ENCODE data around the gene TMTC2. TPM values are rescaled to one million over a fixed set of nuclear protein-coding genes. Genes with fewer than 3 reads are reported as not detected.

TMTC2 gene
- polyA plus RNA-seq, 1 donor from 2014 or later = 20.6 TPM

GRCh38 chr12:82682851-82683261 lies 3.9 kb upstream of the TMTC2 start:
- no peaks in the 10 kb centered on the region for H4K20me1 ChIP-seq (ENCODE audit: insufficient read depth)
- H3K27me3 ChIP-seq (ENCODE audit: insufficient read depth, low read depth, low read length) = no peaks in the 10 kb centered on the region
- H3K9ac ChIP-seq (ENCODE audit: low read length) = no peak overlapping the region
- no peak overlapping the region for H3K4me2 ChIP-seq (ENCODE audit: low read length)
- no peak overlapping the region for H3K27ac ChIP-seq (ENCODE audit: low read length)
- H3K9me2 ChIP-seq (ENCODE audit: insufficient read depth, low read length) = no peaks in the 10 kb centered on the region
- no peaks in the 10 kb centered on the region for H3K9me3 ChIP-seq (ENCODE audit: low read length)
- no peaks in the 10 kb centered on the region for H3K79me2 ChIP-seq (replicated peaks; ENCODE audit: insufficient read depth, low read length)
- no peaks in the 10 kb centered on the region for H3F3A ChIP-seq (ENCODE audit: insufficient read depth, low read length, poor library complexity, severe bottlenecking)
- no peak overlapping the region for H2AFZ ChIP-seq (ENCODE audit: low read depth, low read length)
- TF ChIP-seq EZH2 (IDR thresholded peaks at IDR 0.05; ENCODE audit: borderline replicate concordance, insufficient read depth, low read length, poor library complexity, severe bottlenecking) (no peak), TAF1 (IDR thresholded peaks at IDR 0.05; ENCODE audit: low read depth) (no peak), SMC3 (conservative IDR thresholded peaks at IDR 0.05; ENCODE audit: poor library complexity) (no peak), EP300 (conservative IDR thresholded peaks at IDR 0.05; ENCODE audit: poor library complexity, severe bottlenecking) (no peak), RAD21 (conservative IDR thresholded peaks at IDR 0.05) (no peak)
- H3K36me3 ChIP-seq (ENCODE audit: insufficient read depth, low read length) = no peaks in the 10 kb centered on the region
- H3K4me3 ChIP-seq (ENCODE audit: low read length) = no peak overlapping the region

DNA sequence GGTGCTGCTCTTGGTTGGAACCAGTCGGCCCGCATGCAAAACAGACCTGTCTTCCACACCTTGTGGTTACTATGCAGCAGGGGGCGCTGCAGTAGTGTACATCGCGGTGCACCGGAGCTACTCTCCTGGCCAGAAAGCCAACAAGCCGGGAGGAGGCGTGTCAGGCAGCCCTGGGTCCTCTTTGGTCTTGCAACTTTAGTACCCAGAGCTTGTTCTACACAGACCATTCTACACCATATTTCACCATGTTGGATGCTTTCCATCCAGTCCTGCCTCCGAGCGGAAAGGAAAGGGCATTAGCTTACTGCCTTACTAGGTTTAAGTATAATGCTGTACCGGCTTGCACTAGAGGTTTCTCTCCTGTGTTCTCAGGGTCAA lies 927 bp upstream of the TMTC2 start:
- Histone ChIP-seq H3K36me3 (ENCODE audit: insufficient read depth, low read length) (no peaks in the 10 kb centered on the region), H3K79me2 (replicated peaks; ENCODE audit: insufficient read depth, low read length) (peaks cover 25% of the 10 kb centered on the region), H3K27me3 (ENCODE audit: insufficient read depth, low read depth, low read length) (no peaks in the 10 kb centered on the region), H3K4me3 (ENCODE audit: low read length) (peak overlapping the region; percentile 89), H2AFZ (ENCODE audit: low read depth, low read length) (peak overlapping the region; percentile 63), H3K9me3 (ENCODE audit: low read length) (no peaks in the 10 kb centered on the region), H3K9ac (ENCODE audit: low read length) (peak overlapping the region; percentile 83), H3F3A (ENCODE audit: insufficient read depth, low read length, poor library complexity, severe bottlenecking) (no peaks in the 10 kb centered on the region), H4K20me1 (ENCODE audit: insufficient read depth) (peaks cover 3% of the 10 kb centered on the region), H3K4me2 (ENCODE audit: low read length) (peak overlapping the region; percentile 75), H3K27ac (ENCODE audit: low read length) (peak overlapping the region; percentile 79), H3K9me2 (ENCODE audit: insufficient read depth, low read length) (no peaks in the 10 kb centered on the region)
- no peak for TF ChIP-seq TAF1 (IDR thresholded peaks at IDR 0.05; ENCODE audit: low read depth)
- peak; percentile 98 for TF ChIP-seq CTCF (IDR thresholded peaks at IDR 0.05; ENCODE audit: poor library complexity, severe bottlenecking)
- TF ChIP-seq RAD21 (conservative IDR thresholded peaks at IDR 0.05) = peak; percentile 96
- peak; percentile 93 for TF ChIP-seq SMC3 (conservative IDR thresholded peaks at IDR 0.05; ENCODE audit: poor library complexity)
- no peak for TF ChIP-seq EZH2 (IDR thresholded peaks at IDR 0.05; ENCODE audit: borderline replicate concordance, insufficient read depth, low read length, poor library complexity, severe bottlenecking)
- TF ChIP-seq REST (IDR thresholded peaks at IDR 0.05; ENCODE audit: borderline replicate concordance) = no peak
- peak; percentile 36 for TF ChIP-seq POLR2AphosphoS5 (IDR thresholded peaks at IDR 0.05)
- no peak for TF ChIP-seq EP300 (conservative IDR thresholded peaks at IDR 0.05; ENCODE audit: poor library complexity, severe bottlenecking)
- no peak for TF ChIP-seq MXI1 (conservative IDR thresholded peaks at IDR 0.05; ENCODE audit: poor library complexity, severe bottlenecking)
